ENCODE data around the gene TRPM3. TPM values are rescaled to one million over a fixed set of nuclear protein-coding genes. Genes with fewer than 3 reads are reported as not detected.

The TRPM3 gene
- polyA plus RNA-seq, 3 donors, result not detected

GRCh38 chr9:71004196-71004595 is 117.2 kb downstream of the TRPM3 start:
- H3K4me2 ChIP-seq (replicated peaks; ENCODE audit: extremely low read depth, low read length, poor library complexity, severe bottlenecking), result no peak overlapping the region
- H3K9me3 ChIP-seq (replicated peaks in 1 of 2; ENCODE audit: control insufficient read depth in 1 of 2, insufficient read depth in 1 of 2, low read length in 2 of 2), result peaks cover 15 to 16% of the 10 kb centered on the region in 2 donors
- H3K36me3 Mint-ChIP-seq, result no peaks in the 10 kb centered on the region
- H3K27me3 Mint-ChIP-seq (ENCODE audit: low read depth in 3 of 3), result no peaks in the 10 kb centered on the region
- no peak overlapping the region for H3K9ac ChIP-seq (ENCODE audit: insufficient read depth, low read length, poor library complexity, severe bottlenecking)
- H3K36me3 ChIP-seq (replicated peaks in 1 of 2; ENCODE audit: control insufficient read depth in 1 of 2, insufficient read depth in 2 of 2, low read length in 2 of 2), result no peaks in the 10 kb centered on the region
- H3K27ac Mint-ChIP-seq, result no peak overlapping the region
- H3K4me3 Mint-ChIP-seq, result no peak overlapping the region
- no peaks in the 10 kb centered on the region for H3K4me1 ChIP-seq (ENCODE audit: control insufficient read depth in 1 of 2, insufficient read depth in 2 of 2, low read length in 2 of 2)
- H3K9me3 Mint-ChIP-seq, result peaks cover 3 to 25% (median 12%) of the 10 kb centered on the region in 7 donors
- H3K79me2 ChIP-seq (ENCODE audit: insufficient read depth, low read length), result no peaks in the 10 kb centered on the region
- intact Hi-C loops (cut with micrococcal nuclease), result no loop called here
- no peak for TF ChIP-seq CTCF (IDR thresholded peaks at IDR 0.05)
- H4K20me1 ChIP-seq (ENCODE audit: insufficient read depth, low read length), result no peaks in the 10 kb centered on the region
- no CpG with 5 or more reads among the region's 4 CpGs for WGBS (ENCODE audit: insufficient coverage)
- no peak for DNase-seq
- no peak overlapping the region for H3K27ac ChIP-seq (ENCODE audit: low read depth in 1 of 2, low read length in 2 of 2)
- H2AFZ ChIP-seq (ENCODE audit: insufficient read depth, low read depth, low read length, poor library complexity, severe bottlenecking), result no peak overlapping the region
- H3K4me1 Mint-ChIP-seq, result no peaks in the 10 kb centered on the region
- H3K4me3 ChIP-seq (replicated peaks in 1 of 3; ENCODE audit: low read depth in 2 of 3, low read length in 3 of 3), result no peak overlapping the region
- H3K27me3 ChIP-seq (ENCODE audit: control insufficient read depth in 2 of 2, insufficient read depth in 2 of 2, low read length in 2 of 2), result no peaks in the 10 kb centered on the region

GRCh38 chr9:71003346-71003745 is 118.1 kb downstream of the TRPM3 start:
- Histone ChIP-seq H4K20me1 (ENCODE audit: insufficient read depth, low read length) (no peaks in the 10 kb centered on the region), H3K36me3 (replicated peaks in 1 of 2; ENCODE audit: control insufficient read depth in 1 of 2, insufficient read depth in 2 of 2, low read length in 2 of 2) (no peaks in the 10 kb centered on the region), H3K79me2 (ENCODE audit: insufficient read depth, low read length) (no peaks in the 10 kb centered on the region), H3K4me3 (replicated peaks in 1 of 3; ENCODE audit: low read depth in 2 of 3, low read length in 3 of 3) (no peak overlapping the region), H3K27me3 (ENCODE audit: control insufficient read depth in 2 of 2, insufficient read depth in 2 of 2, low read length in 2 of 2) (no peaks in the 10 kb centered on the region), H3K9me3 (replicated peaks in 1 of 2; ENCODE audit: control insufficient read depth in 1 of 2, insufficient read depth in 1 of 2, low read length in 2 of 2) (peaks cover 15 to 16% of the 10 kb centered on the region in 2 donors), H2AFZ (ENCODE audit: insufficient read depth, low read depth, low read length, poor library complexity, severe bottlenecking) (no peak overlapping the region), H3K27ac (ENCODE audit: low read depth in 1 of 2, low read length in 2 of 2) (no peak overlapping the region), H3K9ac (ENCODE audit: insufficient read depth, low read length, poor library complexity, severe bottlenecking) (no peak overlapping the region), H3K4me2 (replicated peaks; ENCODE audit: extremely low read depth, low read length, poor library complexity, severe bottlenecking) (no peak overlapping the region), H3K4me1 (ENCODE audit: control insufficient read depth in 1 of 2, insufficient read depth in 2 of 2, low read length in 2 of 2) (no peaks in the 10 kb centered on the region)
- intact Hi-C loops (cut with micrococcal nuclease), result no loop called here
- H3K36me3 Mint-ChIP-seq, result no peaks in the 10 kb centered on the region
- no CpG with 5 or more reads among the region's 4 CpGs for WGBS (ENCODE audit: insufficient coverage)
- H3K27me3 Mint-ChIP-seq (ENCODE audit: low read depth in 3 of 3), result no peaks in the 10 kb centered on the region
- no peak for TF ChIP-seq CTCF (IDR thresholded peaks at IDR 0.05)
- peaks cover 3 to 22% (median 12%) of the 10 kb centered on the region in 7 donors for H3K9me3 Mint-ChIP-seq
- no peaks in the 10 kb centered on the region for H3K4me1 Mint-ChIP-seq
- no peak for DNase-seq
- no peak overlapping the region for H3K4me3 Mint-ChIP-seq
- H3K27ac Mint-ChIP-seq, result no peak overlapping the region

Data from CD14-positive monocyte (primary cell).